CD4-positive, CD25-positive, alpha-beta regulatory T cell (primary cell): ENCODE data around the gene DGKZ. TPM values are rescaled to one million over a fixed set of nuclear protein-coding genes. Genes with fewer than 3 reads are reported as not detected.

Source experiments
- ATAC-seq, 2 donors: fragments of 150-1000 bp; cut with Tn5 transposase; one replicate each; pipeline ENCODE4 v1.10.0; 2021; ENCODE audit warnings: low read depth in 2 of 2, moderate number of reproducible peaks in 2 of 2, moderate library complexity in 1 of 2
- DNase-seq, 3 donors: peaks; one replicate each; pipeline versions ENCODE4 v3.0.0 to v3.0.0-alpha.2; 2012 to 2022; ENCODE audit warnings: mixed read lengths in 1 of 3
- H3K27ac ChIP-seq: one replicate; pipeline ENCODE4 v1.7.0; 2013; ENCODE audit warnings: mild to moderate bottlenecking, low read length; ENCODE audit not compliant: insufficient read depth, poor library complexity, severe bottlenecking
- H3K27me3 ChIP-seq: one replicate; pipeline ENCODE4 v1.7.0; 2013; ENCODE audit warnings: low read length; ENCODE audit not compliant: control insufficient read depth, insufficient read depth
- H3K36me3 ChIP-seq: one replicate; pipeline ENCODE4 v1.7.0; 2013; ENCODE audit warnings: mild to moderate bottlenecking, low read length, moderate library complexity; ENCODE audit not compliant: control insufficient read depth, insufficient read depth
- H3K4me1 ChIP-seq: 2 replicates; pipeline ENCODE4 v1.7.0; 2013; ENCODE audit warnings: mild to moderate bottlenecking, low read length; ENCODE audit not compliant: insufficient read depth, control insufficient read depth, poor library complexity, severe bottlenecking
- H3K4me3 ChIP-seq: one replicate; pipeline ENCODE4 v1.7.0; 2013; ENCODE audit warnings: low read depth, mild to moderate bottlenecking, low read length, moderate library complexity
- H3K9me3 ChIP-seq, 2 experiments: 1 replicate in 1 of 2; 2 replicates in 1 of 2; pipeline ENCODE4 v1.7.0; 2013; ENCODE audit warnings: low read length in 2 of 2, mild to moderate bottlenecking in 1 of 2, moderate library complexity in 1 of 2; ENCODE audit not compliant: control insufficient read depth in 2 of 2
- H3K27ac Mint-ChIP-seq, 3 donors: one replicate each; pipeline ENCODE4 v1.8.0; 2020 to 2022; ENCODE audit warnings: mild to moderate bottlenecking in 3 of 3, mixed read lengths in 3 of 3, moderate library complexity in 2 of 3
- H3K27me3 Mint-ChIP-seq: one replicate; pipeline ENCODE4 v1.8.0; 2022; ENCODE audit warnings: mild to moderate bottlenecking, mixed read lengths
- H3K36me3 Mint-ChIP-seq: one replicate; pipeline ENCODE4 v1.8.0; 2020; ENCODE audit warnings: mixed read lengths
- H3K4me1 Mint-ChIP-seq, 4 donors: one replicate each; pipeline ENCODE4 v1.8.0; 2020 to 2022; ENCODE audit warnings: mixed read lengths in 4 of 4, mild to moderate bottlenecking in 1 of 4
- H3K4me3 Mint-ChIP-seq, 4 donors: one replicate each; pipeline ENCODE4 v1.8.0; 2020 to 2022; ENCODE audit warnings: mild to moderate bottlenecking in 4 of 4, mixed read lengths in 4 of 4, moderate library complexity in 3 of 4
- H3K9me3 Mint-ChIP-seq, 7 donors: one replicate each; pipeline ENCODE4 v1.8.0; 2020 to 2022; ENCODE audit warnings: mixed read lengths in 7 of 7, mild to moderate bottlenecking in 3 of 7, moderate library complexity in 2 of 7
- polyA plus RNA-seq, 4 donors: library from polyadenylated mRNA; unstranded; fragments of 300-500 nt; fragmentation: Illumina TruSeq; gene quantifications; one replicate each; pipeline ENCODE4 v1.2.3, GENCODE V29; 2021
- total RNA-seq: library from RNA; stranded (reverse); gene quantifications from one replicate; pipeline ENCODE4 v1.2.3, GENCODE V29; 2022

The DGKZ gene
- total and polyA plus RNA-seq, 5 donors from 2014 or later: 36.6 to 234 (median 46.3) TPM

DNA sequence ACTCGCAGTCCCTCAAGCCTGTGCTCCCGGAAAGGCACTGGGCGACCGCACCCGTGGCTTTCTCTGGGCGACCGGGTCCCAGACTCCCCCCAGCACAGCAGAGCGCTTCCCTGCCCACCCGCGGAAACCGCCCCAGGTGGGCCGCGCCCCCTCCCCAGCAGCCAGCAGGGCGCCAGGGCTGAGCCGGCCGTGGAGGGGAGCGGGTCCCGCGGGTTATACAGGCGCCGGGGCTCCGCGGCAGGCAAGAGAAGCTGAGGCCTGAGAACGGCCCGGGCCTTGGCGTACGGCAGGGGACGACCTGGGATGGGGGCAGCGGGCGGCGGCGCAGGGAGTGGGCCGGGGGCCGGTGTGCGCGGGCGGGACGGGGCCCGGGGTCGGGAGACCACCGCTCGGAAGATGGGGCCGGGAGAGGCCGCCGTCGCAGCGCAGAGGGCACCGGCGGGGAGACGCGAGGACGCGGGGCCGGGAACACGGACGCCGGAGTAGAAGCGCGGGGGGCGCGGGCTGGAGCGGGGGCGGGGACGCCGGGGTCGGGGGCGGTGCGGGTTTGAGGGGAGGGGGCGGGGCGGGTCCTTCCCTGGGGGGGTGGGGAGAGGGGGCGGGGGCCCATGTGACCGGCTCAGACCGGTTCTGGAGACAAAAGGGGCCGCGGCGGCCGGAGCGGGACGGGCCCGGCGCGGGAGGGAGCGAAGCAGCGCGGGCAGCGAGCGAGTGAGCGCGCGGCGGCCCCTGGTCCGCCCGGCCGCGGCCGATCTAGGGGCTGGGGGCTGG lies 34.0 kb downstream of the DGKZ start, which contains the start of gene MDK:
TSS of gene MDK (plus strand) at position 622 of the 771 bp plus-strand sequence. CDS start 389 bp downstream, outside the sequence.
- Histone ChIP-seq H3K27ac (peak within 1 kb of the TSS; percentile 57), H3K36me3 (peaks cover 13% of the 10 kb centered on the region)
- DNase-seq: no peak

DNA sequence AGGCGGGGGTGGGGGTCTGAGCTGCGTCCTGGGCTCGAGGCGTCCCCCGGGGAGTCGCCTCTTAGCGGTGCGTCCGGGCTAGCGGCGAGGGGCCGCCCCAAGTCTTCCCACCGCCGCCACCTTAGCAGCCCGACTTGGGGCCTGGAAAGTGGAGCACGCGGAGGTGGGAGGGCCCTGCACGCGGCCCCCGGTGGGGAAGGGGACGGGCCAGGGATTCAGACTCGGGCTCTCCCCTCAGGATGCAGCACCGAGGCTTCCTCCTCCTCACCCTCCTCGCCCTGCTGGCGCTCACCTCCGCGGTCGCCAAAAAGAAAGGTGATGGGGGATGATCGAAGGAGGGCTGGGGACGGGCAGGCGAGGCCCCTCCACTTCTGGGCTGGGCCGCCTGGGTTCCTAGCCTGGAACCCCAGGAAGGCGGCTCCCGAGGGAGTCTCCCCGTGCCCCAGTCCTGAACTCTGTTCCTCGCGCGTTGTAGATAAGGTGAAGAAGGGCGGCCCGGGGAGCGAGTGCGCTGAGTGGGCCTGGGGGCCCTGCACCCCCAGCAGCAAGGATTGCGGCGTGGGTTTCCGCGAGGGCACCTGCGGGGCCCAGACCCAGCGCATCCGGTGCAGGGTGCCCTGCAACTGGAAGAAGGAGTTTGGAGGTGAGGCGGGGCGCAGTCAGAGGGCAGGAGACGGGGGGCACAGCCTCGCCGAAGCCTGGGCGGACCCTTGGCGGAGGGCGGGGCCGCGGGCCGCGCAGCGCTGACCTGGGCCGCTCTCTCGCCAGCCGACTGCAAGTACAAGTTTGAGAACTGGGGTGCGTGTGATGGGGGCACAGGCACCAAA lies 34.8 kb downstream of the DGKZ start:
- ATAC-seq (peak in 1 of 2 donors; percentile 21), DNase-seq (peak in 1 of 3 donors; percentile 33)
- no peak overlapping the region for H3K27ac ChIP-seq
- peak overlapping the region; percentile 69 to 83 (median 80) for H3K4me3 Mint-ChIP-seq
- peaks cover 0 to 18% (median 0%) of the 10 kb centered on the region in 4 donors for H3K4me1 Mint-ChIP-seq
- no peak overlapping the region for H3K27ac Mint-ChIP-seq
- H3K36me3 ChIP-seq: peaks cover 7% of the 10 kb centered on the region
- H3K27me3 Mint-ChIP-seq: peaks cover 30% of the 10 kb centered on the region
- H3K27me3 ChIP-seq: peaks cover 10% of the 10 kb centered on the region
- H3K9me3 ChIP-seq: no peaks in the 10 kb centered on the region
- no peak overlapping the region for H3K4me3 ChIP-seq
- H3K9me3 Mint-ChIP-seq: peaks cover 0 to 3% (median 0%) of the 10 kb centered on the region in 7 donors
- peaks cover 8% of the 10 kb centered on the region for H3K36me3 Mint-ChIP-seq
- H3K4me1 ChIP-seq: peaks cover 23% of the 10 kb centered on the region

More for the DNA sequence above, 34.0 kb downstream of the DGKZ start, which contains the start of gene MDK:
- peak within 1 kb of the TSS; percentile 70 to 92 (median 81) for H3K4me3 Mint-ChIP-seq
- H3K27ac Mint-ChIP-seq: peak within 1 kb of the TSS in 2 of 3 donors; percentile 88 to 95
- H3K4me1 ChIP-seq: peaks cover 23% of the 10 kb centered on the region
- no peak within 1 kb of the TSS for H3K4me3 ChIP-seq
- H3K9me3 ChIP-seq: no peaks in the 10 kb centered on the region
- H3K36me3 Mint-ChIP-seq: peaks cover 13% of the 10 kb centered on the region
- peaks cover 0 to 16% (median 0%) of the 10 kb centered on the region in 4 donors for H3K4me1 Mint-ChIP-seq
- peak in 1 of 2 donors; percentile 1 for ATAC-seq
- peaks cover 24% of the 10 kb centered on the region for H3K27me3 Mint-ChIP-seq
- H3K27me3 ChIP-seq: peaks cover 5% of the 10 kb centered on the region
- no peaks in the 10 kb centered on the region for H3K9me3 Mint-ChIP-seq

- H3K27ac Mint-ChIP-seq: no peak overlapping the region
- DNase-seq (no peak), ATAC-seq (no peak)
- Histone ChIP-seq H3K4me1 (peaks cover 23% of the 10 kb centered on the region), H3K27me3 (peaks cover 14% of the 10 kb centered on the region), H3K9me3 (no peaks in the 10 kb centered on the region), H3K36me3 (peaks cover 4% of the 10 kb centered on the region), H3K27ac (no peak overlapping the region), H3K4me3 (no peak overlapping the region)
- peak overlapping the region in 2 of 4 donors; percentile 54 to 55 for H3K4me3 Mint-ChIP-seq
- H3K9me3 Mint-ChIP-seq: peaks cover 0 to 3% (median 0%) of the 10 kb centered on the region in 7 donors
- peaks cover 38% of the 10 kb centered on the region for H3K27me3 Mint-ChIP-seq
- peaks cover 2% of the 10 kb centered on the region for H3K36me3 Mint-ChIP-seq
- H3K4me1 Mint-ChIP-seq: peaks cover 0 to 17% (median 0%) of the 10 kb centered on the region in 4 donors
Observed at GRCh38 chr11:46382646-46383403, 35.6 kb downstream of the DGKZ start.

DNA sequence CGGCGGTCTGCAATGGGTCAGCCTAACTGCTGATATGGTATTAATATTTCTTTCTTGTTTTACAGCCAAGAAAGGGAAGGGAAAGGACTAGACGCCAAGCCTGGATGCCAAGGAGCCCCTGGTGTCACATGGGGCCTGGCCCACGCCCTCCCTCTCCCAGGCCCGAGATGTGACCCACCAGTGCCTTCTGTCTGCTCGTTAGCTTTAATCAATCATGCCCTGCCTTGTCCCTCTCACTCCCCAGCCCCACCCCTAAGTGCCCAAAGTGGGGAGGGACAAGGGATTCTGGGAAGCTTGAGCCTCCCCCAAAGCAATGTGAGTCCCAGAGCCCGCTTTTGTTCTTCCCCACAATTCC lies 36.1 kb downstream of the DGKZ start:
- Histone ChIP-seq H3K27me3 (peaks cover 15% of the 10 kb centered on the region), H3K36me3 (peaks cover 2% of the 10 kb centered on the region), H3K4me3 (no peak overlapping the region), H3K27ac (no peak overlapping the region), H3K9me3 (no peaks in the 10 kb centered on the region), H3K4me1 (peaks cover 23% of the 10 kb centered on the region)
- Mint-ChIP-seq H3K4me1 (peaks cover 0 to 22% (median 3%) of the 10 kb centered on the region in 4 donors), H3K27me3 (peaks cover 43% of the 10 kb centered on the region), H3K9me3 (peaks cover 0 to 3% (median 0%) of the 10 kb centered on the region in 7 donors), H3K36me3 (no peaks in the 10 kb centered on the region), H3K4me3 (peak overlapping the region in 2 of 4 donors; percentile 54), H3K27ac (no peak overlapping the region)
- no peak for ATAC-seq
- no peak for DNase-seq

DNA sequence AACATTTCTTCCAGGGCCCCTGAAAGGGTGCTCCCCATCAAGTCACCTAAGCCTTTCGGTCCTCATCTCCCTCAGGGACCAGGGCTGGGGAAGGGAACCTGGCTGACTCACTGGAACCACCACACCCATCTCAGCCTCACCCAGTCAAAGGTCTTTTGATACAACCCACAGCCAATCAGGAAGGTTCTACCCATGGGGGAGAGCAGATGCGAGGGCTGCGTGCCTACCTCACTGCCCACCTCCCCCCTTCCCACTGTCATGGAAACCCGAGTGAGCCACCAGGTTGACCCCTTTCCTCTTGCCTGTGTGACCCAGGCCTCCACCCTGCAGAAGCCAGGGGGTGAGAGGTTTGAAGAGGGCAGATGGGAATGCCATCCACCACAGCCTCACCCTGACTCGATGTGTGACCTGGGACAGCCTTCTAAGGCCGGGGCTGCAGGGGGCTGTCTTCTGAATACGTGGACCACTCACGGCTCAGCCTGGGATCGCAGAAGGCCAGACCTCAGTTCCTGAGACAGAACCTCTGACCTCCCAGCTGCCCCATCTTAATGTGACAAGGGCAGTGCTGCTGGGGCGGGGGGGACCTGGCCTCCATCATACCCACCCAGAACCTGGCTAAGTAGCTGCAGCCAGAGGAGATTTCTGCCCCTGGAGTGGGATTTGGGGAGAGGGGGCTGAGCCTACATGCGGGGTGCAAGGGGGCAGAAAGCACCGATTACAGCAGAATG lies 36.9 kb downstream of the DGKZ start:
- H3K27me3 Mint-ChIP-seq: peaks cover 51% of the 10 kb centered on the region
- DNase-seq (no peak), ATAC-seq (no peak)
- H3K9me3 Mint-ChIP-seq: peaks cover 0 to 3% (median 0%) of the 10 kb centered on the region in 7 donors
- no peaks in the 10 kb centered on the region for H3K36me3 Mint-ChIP-seq
- peaks cover 22% of the 10 kb centered on the region for H3K27me3 ChIP-seq
- no peak overlapping the region for H3K27ac ChIP-seq
- no peaks in the 10 kb centered on the region for H3K9me3 ChIP-seq
- H3K4me1 ChIP-seq: peaks cover 25% of the 10 kb centered on the region
- H3K4me1 Mint-ChIP-seq: peaks cover 0 to 23% (median 3%) of the 10 kb centered on the region in 4 donors
- H3K36me3 ChIP-seq: peaks cover 1% of the 10 kb centered on the region
- peak overlapping the region in 1 of 4 donors; percentile 24 for H3K4me3 Mint-ChIP-seq
- peak overlapping the region in 1 of 3 donors; percentile 77 for H3K27ac Mint-ChIP-seq
- no peak overlapping the region for H3K4me3 ChIP-seq

DNA sequence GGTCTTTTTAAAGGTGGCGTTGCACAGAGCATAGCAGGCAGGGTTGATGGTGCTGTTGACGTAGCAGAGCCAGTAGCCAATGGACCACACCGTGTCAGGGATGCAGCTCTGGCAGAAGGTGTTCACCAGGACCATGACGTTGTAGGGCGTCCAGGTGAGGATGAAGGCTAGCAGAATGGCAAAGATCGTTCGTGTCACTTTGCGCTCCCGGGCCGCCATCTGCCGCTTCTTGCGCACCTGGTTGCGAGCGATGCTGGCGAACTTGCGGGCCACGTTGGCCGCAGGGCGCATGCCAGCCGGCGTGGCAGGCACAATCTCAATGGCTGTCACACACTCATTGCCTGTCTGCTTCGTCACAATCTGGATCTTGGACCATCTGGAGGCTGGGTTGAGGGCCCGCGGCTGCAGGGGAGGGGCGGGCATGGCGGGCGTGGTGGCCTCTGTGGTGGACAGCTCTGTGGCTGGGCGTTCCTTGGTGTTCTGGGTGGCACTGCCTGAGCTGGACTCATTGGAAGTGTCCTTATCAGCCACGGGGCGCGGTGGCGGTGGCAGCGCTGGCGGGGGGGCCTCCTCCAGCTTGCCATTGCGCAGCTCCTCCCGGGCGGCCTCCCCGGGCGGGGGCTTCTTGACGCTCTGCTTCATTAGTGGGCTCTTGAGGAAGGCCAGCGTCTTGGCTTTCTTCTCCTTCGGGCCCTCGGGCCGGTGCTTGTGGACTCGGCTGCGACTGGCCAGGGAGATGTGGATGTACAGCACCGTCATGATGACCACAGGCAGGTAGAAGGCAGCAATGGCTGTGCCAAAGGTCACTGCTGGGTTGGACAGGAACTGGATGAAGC lies 38.1 kb downstream of the DGKZ start:
- H3K36me3 ChIP-seq: no peaks in the 10 kb centered on the region
- no peak overlapping the region for H3K27ac Mint-ChIP-seq
- no peak for ATAC-seq
- H3K4me3 Mint-ChIP-seq: peak overlapping the region in 1 of 4 donors; percentile 34
- H3K36me3 Mint-ChIP-seq: no peaks in the 10 kb centered on the region
- H3K4me3 ChIP-seq: no peak overlapping the region
- H3K27ac ChIP-seq: no peak overlapping the region
- H3K4me1 Mint-ChIP-seq: peaks cover 0 to 28% (median 3%) of the 10 kb centered on the region in 4 donors
- peaks cover 59% of the 10 kb centered on the region for H3K27me3 Mint-ChIP-seq
- peaks cover 25% of the 10 kb centered on the region for H3K27me3 ChIP-seq
- DNase-seq: no peak
- peaks cover 0 to 3% (median 0%) of the 10 kb centered on the region in 7 donors for H3K9me3 Mint-ChIP-seq
- peaks cover 35% of the 10 kb centered on the region for H3K4me1 ChIP-seq
- H3K9me3 ChIP-seq: no peaks in the 10 kb centered on the region
